Fibroblast of lung (primary cell): ENCODE data around the gene PDSS2. TPM values are rescaled to one million over a fixed set of nuclear protein-coding genes. Genes with fewer than 3 reads are reported as not detected.

Experiments
- DNase-seq, 2 donors: peaks; one replicate each; pipeline versions ENCODE4 v3.0.0 to v3.0.0-alpha.2; 2010; ENCODE audit warnings: low read depth in 2 of 2
- H2AFZ ChIP-seq: 2 replicates; pipeline ENCODE4 v1.5.1; 2012; ENCODE audit warnings: low read length, control low read depth, inconsistent platforms
- H3K27ac ChIP-seq: 2 replicates; pipeline ENCODE4 v1.5.1; 2011; ENCODE audit warnings: low read length, control low read depth; ENCODE audit not compliant: insufficient read depth
- H3K27me3 ChIP-seq: 2 replicates; pipeline ENCODE4 v1.5.1; 2011; ENCODE audit warnings: mild to moderate bottlenecking, low read length; ENCODE audit not compliant: control insufficient read depth, insufficient read depth
- H3K36me3 ChIP-seq: 2 replicates; pipeline ENCODE4 v1.5.1; 2011; ENCODE audit warnings: low read length; ENCODE audit not compliant: control insufficient read depth, insufficient read depth
- H3K4me1 ChIP-seq: 2 replicates; pipeline ENCODE4 v1.5.1; 2011; ENCODE audit warnings: low read length; ENCODE audit not compliant: control insufficient read depth, insufficient read depth; ENCODE audit errors: extremely low read depth
- H3K4me2 ChIP-seq: 2 replicates; pipeline ENCODE4 v1.5.1; 2011; ENCODE audit warnings: low read length, control low read depth; ENCODE audit not compliant: insufficient read depth; ENCODE audit errors: extremely low read depth
- H3K4me3 ChIP-seq, 4 experiments: fragments of 200-600 bp in 1 of 4; sonication (generic) in 1 of 4; replicated peaks in 1 of 4; 2 replicates each; pipeline ENCODE4 v1.5.1; 2011 to 2016; ENCODE audit warnings: low read length in 4 of 4, low read depth in 3 of 4, mild to moderate bottlenecking in 3 of 4, control low read depth in 2 of 4, inconsistent platforms in 1 of 4, mixed read lengths in 1 of 4; ENCODE audit not compliant: insufficient read depth in 1 of 4; ENCODE audit errors: control extremely low read depth in 1 of 4
- H3K79me2 ChIP-seq: 2 replicates; pipeline ENCODE4 v1.5.1; 2012; ENCODE audit warnings: mild to moderate bottlenecking, low read length, inconsistent platforms; ENCODE audit not compliant: control insufficient read depth, insufficient read depth
- H3K9ac ChIP-seq: 2 replicates; pipeline ENCODE4 v1.5.1; 2011; ENCODE audit warnings: mild to moderate bottlenecking, low read length, control low read depth; ENCODE audit not compliant: insufficient read depth
- H3K9me3 ChIP-seq: 2 replicates; pipeline ENCODE4 v1.5.1; 2012; ENCODE audit warnings: low read depth, low read length; ENCODE audit not compliant: control insufficient read depth, insufficient read depth
- H4K20me1 ChIP-seq: 2 replicates; pipeline ENCODE4 v1.5.1; 2011; ENCODE audit warnings: low read length; ENCODE audit not compliant: control insufficient read depth, insufficient read depth; ENCODE audit errors: extremely low read depth
- CTCF ChIP-seq, 2 donors: IDR thresholded peaks in 1 of 2; conservative IDR thresholded peaks in 1 of 2; 1 replicate in 1 of 2; 2 replicates in 1 of 2; pipeline ENCODE4 v1.5.1; 2011 to 2012; ENCODE audit warnings: low read length in 2 of 2, control low read depth in 1 of 2, inconsistent platforms in 1 of 2, low read depth in 1 of 2, mild to moderate bottlenecking in 1 of 2
- EZH2 ChIP-seq: IDR thresholded peaks from 2 replicates; pipeline ENCODE4 v1.5.1; 2012; ENCODE audit warnings: low read length, control low read depth, mild to moderate bottlenecking; ENCODE audit errors: missing control alignments
- polyA plus RNA-seq, 2 donors: library from polyadenylated mRNA; depleted of rRNA in 1 of 2; stranded (reverse) in 1 of 2; unstranded in 1 of 2; fragments of >200 nt; gene quantifications; 2 replicates each; pipeline ENCODE4 v1.2.1, GENCODE V29; 2011 to 2012; ENCODE audit warnings: missing spikeins in 1 of 2
- total RNA-seq: library from RNA; depleted of rRNA; stranded (reverse); fragments of >200 nt; gene quantifications from 2 replicates; pipeline ENCODE4 v1.2.1, GENCODE V29; 2014

Gene PDSS2
- total and polyA plus RNA-seq, 2 donors (not counting 1 experiment from before 2014, with no cell fraction given): 12.1 to 13.8 TPM

GRCh38 chr6:107114926-107115694 is 344.3 kb downstream of the PDSS2 start, which contains the start of gene BEND3:
TSS of gene BEND3 (minus strand) at chr6:107115515. CDS start at chr6:107099285, 16,230 bp downstream.
- peak within 1 kb of the TSS; percentile 58 to 69 (median 64) for H3K4me3 ChIP-seq
- no peak within 1 kb of the TSS for H3K27ac ChIP-seq
- no peaks in the 10 kb centered on the region for H3K9me3 ChIP-seq
- H3K79me2 ChIP-seq: no peaks in the 10 kb centered on the region
- peak within 1 kb of the TSS; percentile 69 for H3K4me2 ChIP-seq
- H2AFZ ChIP-seq: peak within 1 kb of the TSS; percentile 80
- H3K27me3 ChIP-seq: no peaks in the 10 kb centered on the region
- H3K4me1 ChIP-seq: no peaks in the 10 kb centered on the region
- peak within 1 kb of the TSS; percentile 46 for H3K9ac ChIP-seq
- H4K20me1 ChIP-seq: no peaks in the 10 kb centered on the region
- no peak for TF ChIP-seq CTCF (conservative IDR thresholded peaks at IDR 0.05 in 1 of 2, IDR thresholded peaks at IDR 0.05 in 1 of 2; ENCODE audit: low read depth in 1 of 2, low read length in 2 of 2)
- TF ChIP-seq EZH2: no peak
- H3K36me3 ChIP-seq: no peaks in the 10 kb centered on the region
- no peak for DNase-seq

GRCh38 chr6:107114213-107114925 is 345.0 kb downstream of the PDSS2 start:
- peak overlapping the region; percentile 28 for H3K4me2 ChIP-seq
- peak overlapping the region; percentile 23 for H3K9ac ChIP-seq
- H3K36me3 ChIP-seq: no peaks in the 10 kb centered on the region
- no peak overlapping the region for H3K27ac ChIP-seq
- peak overlapping the region; percentile 61 for H2AFZ ChIP-seq
- TF ChIP-seq CTCF (conservative IDR thresholded peaks at IDR 0.05 in 1 of 2, IDR thresholded peaks at IDR 0.05 in 1 of 2; ENCODE audit: low read depth in 1 of 2, low read length in 2 of 2) (peak; percentile 38 to 64), EZH2 (no peak)
- no peaks in the 10 kb centered on the region for H3K4me1 ChIP-seq
- no peaks in the 10 kb centered on the region for H3K79me2 ChIP-seq
- peak; percentile 79 to 84 for DNase-seq
- no peaks in the 10 kb centered on the region for H3K27me3 ChIP-seq
- H3K9me3 ChIP-seq: no peaks in the 10 kb centered on the region
- H4K20me1 ChIP-seq: no peaks in the 10 kb centered on the region
- peak overlapping the region; percentile 14 to 59 (median 49) for H3K4me3 ChIP-seq

- H3K27ac ChIP-seq: no peak overlapping the region
- no peaks in the 10 kb centered on the region for H3K9me3 ChIP-seq
- no peak overlapping the region for H3K9ac ChIP-seq
- TF ChIP-seq EZH2: no peak
- TF ChIP-seq CTCF (conservative IDR thresholded peaks at IDR 0.05 in 1 of 2, IDR thresholded peaks at IDR 0.05 in 1 of 2; ENCODE audit: low read depth in 1 of 2, low read length in 2 of 2): no peak
- H4K20me1 ChIP-seq: no peaks in the 10 kb centered on the region
- H3K4me2 ChIP-seq: no peak overlapping the region
- no peak overlapping the region for H2AFZ ChIP-seq
- no peaks in the 10 kb centered on the region for H3K79me2 ChIP-seq
- no peak for DNase-seq
- no peak overlapping the region for H3K4me3 ChIP-seq
- no peaks in the 10 kb centered on the region for H3K36me3 ChIP-seq
- no peaks in the 10 kb centered on the region for H3K27me3 ChIP-seq
- H3K4me1 ChIP-seq: no peaks in the 10 kb centered on the region
Measured at GRCh38 chr6:107110200-107110599, 349.2 kb downstream of the PDSS2 start.
